Epithelial cell of prostate (primary cell): Measurements from ENCODE around the gene TTC31.
"Not testable (repeated sequence)": the region's sequence is repeated elsewhere in the genome, so short reads cannot be mapped to it uniquely, and the experiment has no call there.

Source experiments
- DNase-seq: peaks from one replicate; pipeline ENCODE4 v3.0.0-alpha.2; 2011; ENCODE audit warnings: low read depth, low spot score
- H3K27ac ChIP-seq: fragments of 450-650 bp; 2 replicates; pipeline ENCODE4 v1.5.1; 2017; ENCODE audit warnings: mild to moderate bottlenecking

The TTC31 gene

GRCh38 chr2:74482801-74483674 lies at the start of gene TTC31, which contains the start of gene CCDC142:
TTC31 (plus strand) TSS chr2:74483081; CDS start chr2:74483096, 15 bp downstream.
CCDC142 (minus strand) TSS chr2:74482998; CDS start chr2:74482837, 161 bp downstream.
- peak within 1 kb of the TSS; percentile 80 for H3K27ac ChIP-seq
- DNase-seq: peak; percentile 60

GRCh38 chr2:74436111-74436805 lies 46.6 kb upstream of the TTC31 start:
- no peak for DNase-seq
- H3K27ac ChIP-seq: no peak overlapping the region

DNA sequence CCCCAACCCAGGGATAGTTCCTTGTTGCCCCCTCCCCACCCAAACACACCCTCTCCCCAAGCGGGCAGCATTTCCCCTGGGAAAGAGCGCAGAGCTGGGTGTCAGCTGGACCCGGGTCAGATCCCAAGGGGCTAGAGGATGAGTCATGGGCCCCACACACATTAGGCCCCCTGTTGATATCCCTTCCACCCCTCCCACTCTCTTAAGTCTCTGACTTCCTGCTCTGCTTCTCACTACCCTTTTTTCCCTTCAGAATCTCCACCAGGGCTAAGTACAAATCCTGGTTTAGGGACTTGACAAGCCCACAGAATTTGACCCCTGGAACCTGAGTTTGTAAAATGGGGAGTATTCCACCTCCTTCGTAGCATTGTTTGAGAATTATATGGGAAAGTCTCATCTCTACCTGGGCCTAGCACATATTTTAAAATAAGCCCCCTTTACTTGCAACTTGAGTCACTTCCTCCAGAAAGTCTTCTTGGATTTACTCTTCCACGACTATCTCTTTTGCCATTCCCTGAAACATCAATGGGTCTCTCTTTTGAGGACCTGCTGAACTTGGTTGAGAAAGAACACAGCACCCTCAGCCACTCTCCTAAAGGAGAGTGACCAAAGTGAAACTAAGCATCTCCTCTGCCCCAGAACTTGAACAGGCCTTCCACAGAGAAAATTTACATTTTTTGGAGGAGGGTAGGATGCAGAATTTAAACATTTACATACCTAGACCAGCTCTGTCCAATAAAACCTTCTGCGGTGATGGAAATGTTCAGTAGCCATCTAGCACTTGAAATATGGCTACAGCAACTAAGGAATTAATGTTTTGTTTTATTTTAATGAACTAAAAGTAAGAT lies 45.8 kb upstream of the TTC31 start:
- no peak for DNase-seq
- no peak overlapping the region for H3K27ac ChIP-seq

DNA sequence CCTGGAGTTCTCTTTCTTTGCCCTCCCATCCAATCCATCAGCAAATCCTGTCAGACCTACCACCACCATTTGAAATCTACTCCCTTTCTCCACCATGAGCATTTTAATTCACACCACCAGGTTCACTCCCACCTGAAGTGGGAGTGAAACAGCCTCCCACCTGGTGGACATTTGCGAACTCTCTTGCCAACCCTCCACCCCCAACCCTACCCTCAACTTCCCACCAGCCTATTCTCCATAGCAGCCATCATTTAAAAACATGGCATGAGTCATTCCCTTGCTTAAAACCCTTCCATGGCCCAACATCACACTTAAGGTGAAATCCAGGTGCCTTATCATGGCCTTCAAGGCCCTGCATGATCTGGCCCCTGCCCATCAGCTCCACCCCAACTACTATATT lies 44.6 kb upstream of the TTC31 start:
- DNase-seq: no peak
- H3K27ac ChIP-seq: no peak overlapping the region

DNA sequence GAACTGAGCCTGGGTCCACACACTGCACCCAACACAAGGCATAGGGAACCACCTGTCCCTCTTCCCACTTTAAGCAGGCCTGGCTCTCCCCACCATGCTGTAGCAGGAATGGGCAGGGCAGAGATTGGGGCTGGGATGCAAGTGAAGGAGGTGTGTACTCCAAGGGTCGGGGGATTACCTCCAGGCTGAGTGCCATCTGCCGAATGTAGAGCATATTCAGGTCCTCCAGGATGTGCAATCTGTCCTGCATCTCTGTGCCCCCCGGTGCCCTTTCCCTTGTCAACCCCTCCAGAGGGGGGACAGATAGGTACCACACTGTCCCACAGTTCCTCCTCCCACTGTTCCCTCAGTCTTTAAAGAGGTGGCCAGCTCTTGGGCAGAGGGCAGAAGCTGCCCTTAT lies 43.5 kb upstream of the TTC31 start:
- DNase-seq: no peak
- H3K27ac ChIP-seq: peak overlapping the region; percentile 96

- H3K27ac ChIP-seq: peak overlapping the region; percentile 96
- DNase-seq: no peak
Measured at GRCh38 chr2:74439803-74440377, 43.0 kb upstream of the TTC31 start.

- DNase-seq: no peak
- peak overlapping the region; percentile 96 for H3K27ac ChIP-seq
Measured at GRCh38 chr2:74440378-74441169, 42.3 kb upstream of the TTC31 start.

GRCh38 chr2:74441170-74441689 lies 41.7 kb upstream of the TTC31 start:
- peak overlapping the region; percentile 96 for H3K27ac ChIP-seq
- DNase-seq: no peak

DNA sequence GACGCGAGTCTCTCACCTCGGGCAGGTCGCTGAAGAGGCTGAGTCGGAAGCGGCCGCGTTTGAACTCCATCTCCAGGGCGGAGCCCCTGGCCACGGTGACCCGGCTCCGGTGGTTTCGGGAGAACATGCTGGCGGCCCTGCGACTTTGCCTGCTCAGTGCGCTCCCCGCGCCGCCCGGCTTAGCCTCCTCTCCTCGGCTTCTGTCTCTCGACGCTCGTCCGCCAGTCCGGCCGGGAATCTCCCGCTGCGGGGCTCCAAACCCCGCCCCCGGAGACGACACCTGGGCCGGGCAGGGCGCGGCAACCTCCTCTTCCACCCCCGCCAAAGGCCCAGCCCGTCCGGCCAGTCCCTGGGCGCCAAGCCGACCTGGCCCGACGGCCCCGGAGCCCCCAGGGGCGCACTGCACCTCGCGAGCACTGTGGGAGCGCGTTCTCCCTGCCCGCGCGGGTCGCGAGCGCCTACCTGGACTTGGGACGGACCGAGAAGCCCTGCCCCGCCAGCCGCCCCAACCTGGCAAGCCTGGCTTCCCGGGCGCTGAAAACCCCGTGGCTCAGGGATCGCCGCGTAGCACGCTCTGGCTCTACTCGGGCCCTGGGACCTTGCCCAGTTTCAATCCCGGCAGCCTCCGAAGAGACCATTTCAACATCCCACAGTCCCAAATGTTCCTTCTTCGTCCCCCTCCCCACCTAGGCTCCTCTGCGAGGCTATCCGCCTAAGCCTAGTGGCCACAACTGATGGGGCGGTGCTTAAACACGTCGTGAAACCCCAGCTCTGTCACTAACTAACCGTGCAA lies 41.0 kb upstream of the TTC31 start, which contains the start of gene RTKN:
RTKN (minus strand) TSS at position 248 of the 793 bp plus-strand sequence; CDS start at position 127, 121 bp downstream.
- no peak for DNase-seq
- peak within 1 kb of the TSS; percentile 96 for H3K27ac ChIP-seq

DNA sequence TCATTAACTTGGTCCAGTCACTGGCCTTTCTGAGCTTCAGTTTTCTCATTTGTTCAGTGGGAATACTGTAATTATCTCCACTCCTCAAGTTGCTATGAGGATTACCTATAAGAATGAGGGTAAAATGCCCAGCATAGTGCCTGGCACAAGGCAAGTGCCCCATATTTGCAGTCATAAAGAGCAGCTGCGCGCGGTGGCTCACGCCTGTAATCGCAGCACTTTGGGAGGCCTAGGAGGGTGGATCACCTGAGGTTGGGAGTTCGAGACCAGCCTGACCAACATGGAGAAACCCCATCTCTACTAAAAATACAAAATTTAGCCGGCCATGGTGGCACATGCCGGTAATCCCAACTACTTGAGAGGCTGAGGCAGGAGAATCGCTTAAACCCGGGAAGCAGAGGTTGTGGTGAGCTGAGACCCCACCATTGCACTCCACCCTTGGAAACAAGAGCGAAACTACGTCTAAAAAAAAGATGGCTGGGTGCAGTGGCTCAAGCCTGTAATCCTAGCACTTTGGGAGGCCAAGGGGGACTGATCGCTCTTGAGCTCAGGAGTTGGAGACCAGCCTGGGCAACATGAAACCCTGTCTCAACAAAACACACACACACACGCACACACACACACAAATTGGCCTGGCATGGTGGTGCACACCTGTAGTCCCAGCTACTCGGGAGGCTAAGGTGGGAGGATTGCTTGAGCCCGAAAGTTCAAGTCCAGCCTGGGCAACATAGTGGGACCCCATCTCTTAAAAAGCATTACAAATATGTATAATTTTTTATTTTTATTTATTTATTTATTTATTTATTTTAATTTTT lies 40.2 kb upstream of the TTC31 start:
- H3K27ac ChIP-seq: peak overlapping the region; percentile 96
- not testable (repeated sequence) for DNase-seq

- no peak overlapping the region for H3K27ac ChIP-seq
- no peak for DNase-seq
Measured at GRCh38 chr2:74444498-74445318, 38.2 kb upstream of the TTC31 start.

DNA sequence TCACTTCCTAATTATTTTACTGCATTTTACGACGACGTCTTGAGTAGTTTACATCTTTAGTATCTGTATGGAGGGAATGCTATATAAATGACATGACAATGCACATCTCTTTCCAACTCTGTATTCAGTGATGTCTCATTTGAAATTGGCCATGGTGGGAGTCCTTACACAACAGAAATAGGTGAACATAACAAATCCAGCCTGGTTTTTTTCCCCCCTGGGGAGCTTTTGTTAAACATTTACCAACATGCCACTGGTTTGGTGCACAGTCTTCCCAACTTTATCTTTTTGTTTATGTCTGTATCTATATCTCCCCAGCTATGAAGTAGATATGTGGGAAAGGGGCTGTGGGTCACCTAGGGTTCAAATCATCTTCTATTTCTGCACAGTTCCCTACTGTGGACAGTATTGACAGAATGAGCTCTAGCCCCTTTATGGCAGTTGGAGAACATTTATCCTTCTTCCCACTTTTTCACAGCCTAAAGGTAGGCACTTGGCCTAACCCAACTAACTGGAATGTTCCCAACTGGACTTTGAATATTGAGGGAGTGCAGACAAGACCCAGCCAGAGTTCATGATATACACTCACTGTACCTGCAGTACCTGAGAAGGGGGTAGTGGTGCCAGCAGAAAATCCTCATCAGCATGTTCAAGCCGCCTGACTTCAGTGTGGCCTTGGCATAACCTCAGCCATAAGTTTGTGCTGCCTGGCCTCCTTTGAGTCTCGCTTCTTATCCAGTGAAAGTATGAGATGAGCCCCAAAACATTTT lies 35.5 kb upstream of the TTC31 start:
- H3K27ac ChIP-seq: no peak overlapping the region
- DNase-seq: no peak

GRCh38 chr2:74448771-74449170 lies 34.1 kb upstream of the TTC31 start:
- H3K27ac ChIP-seq: no peak overlapping the region
- no peak for DNase-seq

- no peak overlapping the region for H3K27ac ChIP-seq
- no peak for DNase-seq
Measured at GRCh38 chr2:74450570-74451190, 32.2 kb upstream of the TTC31 start.
